HepG2 (cell line): ENCODE results near the gene NOP9. TPM values are rescaled to one million over a fixed set of nuclear protein-coding genes. Genes with fewer than 3 reads are reported as not detected.

ENCODE experiments used
- CEBPG ChIP-seq: IDR thresholded peaks from 2 replicates; pipeline ENCODE4 v1.6.1; 2016
- CREB1 ChIP-seq, 2 experiments: fragments of 450-650 bp in 1 of 2; IDR thresholded peaks; 2 replicates each; pipeline ENCODE4 v1.6.1; 2016 to 2017; ENCODE audit warnings: control low read depth in 1 of 2, mild to moderate bottlenecking in 1 of 2, missing compliant biosample characterization in 1 of 2, missing genetic modification characterization in 1 of 2
- KLF16 ChIP-seq, 2 experiments: sonication (generic) in 1 of 2; formaldehyde crosslinking in 1 of 2; IDR thresholded peaks; 2 replicates each; pipeline versions ENCODE4 v1.6.1 to v1.8.0; 2016 to 2023; ENCODE audit warnings: missing genetic modification reagents in 2 of 2, missing compliant biosample characterization in 1 of 2
- NFRKB ChIP-seq: fragments of 450-650 bp; IDR thresholded peaks from 2 replicates; pipeline ENCODE4 v1.6.1; 2017
- NKX3-1 ChIP-seq: sonication (generic); formaldehyde crosslinking; IDR thresholded peaks from 2 replicates; pipeline ENCODE4 v1.5.0; 2020; ENCODE audit warnings: missing genetic modification reagents
- RAD51 ChIP-seq: fragments of 450-650 bp; IDR thresholded peaks from 2 replicates; pipeline ENCODE4 v1.6.1; 2016; ENCODE audit warnings: borderline replicate concordance
- RBFOX2 ChIP-seq: fragments of 200-400 bp; formaldehyde crosslinking; IDR thresholded peaks from 2 replicates; pipeline ENCODE4 v1.6.1; 2017; ENCODE audit warnings: low read depth, mild to moderate bottlenecking, low read length
- ZBTB39 ChIP-seq: sonication (generic); formaldehyde crosslinking; IDR thresholded peaks from 2 replicates; pipeline ENCODE4 v1.5.0; 2020; ENCODE audit warnings: missing genetic modification reagents
- ZFP36L2 ChIP-seq: sonication (generic); formaldehyde crosslinking; IDR thresholded peaks from 2 replicates; pipeline ENCODE4 v1.4.0; 2020; ENCODE audit warnings: missing genetic modification reagents
- ZNF329 ChIP-seq: sonication (generic); formaldehyde crosslinking; IDR thresholded peaks from 2 replicates; pipeline ENCODE4 v1.9.0; 2021; ENCODE audit warnings: low read depth, mild to moderate bottlenecking, missing genetic modification reagents
- ZNF563 ChIP-seq: sonication (generic); formaldehyde crosslinking; IDR thresholded peaks from 2 replicates; pipeline ENCODE4 v1.8.0; 2022; ENCODE audit warnings: mild to moderate bottlenecking, moderate library complexity, missing genetic modification reagents
- ZNF607 ChIP-seq: sonication (generic); formaldehyde crosslinking; IDR thresholded peaks from 2 replicates; pipeline ENCODE4 v1.5.1; 2020; ENCODE audit warnings: missing genetic modification reagents, mild to moderate bottlenecking, borderline replicate concordance
- ZNF709 ChIP-seq: sonication (generic); formaldehyde crosslinking; IDR thresholded peaks from 2 replicates; pipeline ENCODE4 v1.5.0; 2020; ENCODE audit warnings: mild to moderate bottlenecking, missing genetic modification reagents
- ZNF768 ChIP-seq: sonication (generic); formaldehyde crosslinking; IDR thresholded peaks from 2 replicates; pipeline ENCODE4 v1.4.0; 2020; ENCODE audit warnings: missing genetic modification reagents
- polyA plus RNA-seq, 8 experiments: library from polyadenylated mRNA; depleted of rRNA in 3 of 8; stranded (reverse) in 7 of 8; unstranded in 1 of 8; fragments of >200 nt; fragmentation: Illumina TruSeq in 4 of 8; extraction: Trizol in 4 of 8; gene quantifications; 2 replicates each; pipeline versions ENCODE4 v1.2.1 to v1.2.3, GENCODE V29; 2011 to 2016; ENCODE audit warnings: low read depth in 4 of 8, missing spikeins in 1 of 8, mixed read lengths in 1 of 8; ENCODE audit not compliant: insufficient read depth in 1 of 8
- total RNA-seq, 5 experiments: library from RNA; depleted of rRNA; stranded (reverse); fragments of >200 nt; fragmentation: Illumina TruSeq; extraction: Trizol; gene quantifications; 2 replicates each; pipeline ENCODE4 v1.2.3, GENCODE V29; 2016; ENCODE audit warnings: low read depth in 1 of 5
- TF ChIP-seq, protein P1 (sequence below): sonication (generic); formaldehyde crosslinking; IDR thresholded peaks from 2 replicates; pipeline ENCODE4 v1.5.0; 2020; ENCODE audit warnings: mild to moderate bottlenecking, missing genetic modification reagents
- TF ChIP-seq, protein P2 (sequence below), 2 experiments: sonication (generic) in 1 of 2; formaldehyde crosslinking in 1 of 2; IDR thresholded peaks; 2 replicates each; pipeline versions ENCODE4 v1.5.1 to v1.6.1; 2011 to 2020; ENCODE audit warnings: borderline replicate concordance in 1 of 2, low read depth in 1 of 2, low read length in 1 of 2, mild to moderate bottlenecking in 1 of 2, missing genetic modification reagents in 1 of 2, moderate library complexity in 1 of 2
- TF ChIP-seq, protein P3 (sequence below): sonication (generic); formaldehyde crosslinking; IDR thresholded peaks from 2 replicates; pipeline ENCODE4 v1.5.0; 2020; ENCODE audit warnings: mild to moderate bottlenecking, missing genetic modification reagents, moderate library complexity

NOP9 gene
- total and polyA plus RNA-seq, 2 of the 13 experiments (the other 11 are each of a cell fraction or from before 2014, with no cell fraction given): 24.5 to 61.6 TPM

GRCh38 chr14:24329736-24330135, 30.1 kb downstream of the NOP9 start (continued):
- TF ChIP-seq, protein P1, sequence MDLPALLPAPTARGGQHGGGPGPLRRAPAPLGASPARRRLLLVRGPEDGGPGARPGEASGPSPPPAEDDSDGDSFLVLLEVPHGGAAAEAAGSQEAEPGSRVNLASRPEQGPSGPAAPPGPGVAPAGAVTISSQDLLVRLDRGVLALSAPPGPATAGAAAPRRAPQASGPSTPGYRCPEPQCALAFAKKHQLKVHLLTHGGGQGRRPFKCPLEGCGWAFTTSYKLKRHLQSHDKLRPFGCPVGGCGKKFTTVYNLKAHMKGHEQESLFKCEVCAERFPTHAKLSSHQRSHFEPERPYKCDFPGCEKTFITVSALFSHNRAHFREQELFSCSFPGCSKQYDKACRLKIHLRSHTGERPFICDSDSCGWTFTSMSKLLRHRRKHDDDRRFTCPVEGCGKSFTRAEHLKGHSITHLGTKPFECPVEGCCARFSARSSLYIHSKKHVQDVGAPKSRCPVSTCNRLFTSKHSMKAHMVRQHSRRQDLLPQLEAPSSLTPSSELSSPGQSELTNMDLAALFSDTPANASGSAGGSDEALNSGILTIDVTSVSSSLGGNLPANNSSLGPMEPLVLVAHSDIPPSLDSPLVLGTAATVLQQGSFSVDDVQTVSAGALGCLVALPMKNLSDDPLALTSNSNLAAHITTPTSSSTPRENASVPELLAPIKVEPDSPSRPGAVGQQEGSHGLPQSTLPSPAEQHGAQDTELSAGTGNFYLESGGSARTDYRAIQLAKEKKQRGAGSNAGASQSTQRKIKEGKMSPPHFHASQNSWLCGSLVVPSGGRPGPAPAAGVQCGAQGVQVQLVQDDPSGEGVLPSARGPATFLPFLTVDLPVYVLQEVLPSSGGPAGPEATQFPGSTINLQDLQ: no peak
- no peak for TF ChIP-seq CEBPG (CRISPR knock-in tag)
- TF ChIP-seq, protein P2, sequence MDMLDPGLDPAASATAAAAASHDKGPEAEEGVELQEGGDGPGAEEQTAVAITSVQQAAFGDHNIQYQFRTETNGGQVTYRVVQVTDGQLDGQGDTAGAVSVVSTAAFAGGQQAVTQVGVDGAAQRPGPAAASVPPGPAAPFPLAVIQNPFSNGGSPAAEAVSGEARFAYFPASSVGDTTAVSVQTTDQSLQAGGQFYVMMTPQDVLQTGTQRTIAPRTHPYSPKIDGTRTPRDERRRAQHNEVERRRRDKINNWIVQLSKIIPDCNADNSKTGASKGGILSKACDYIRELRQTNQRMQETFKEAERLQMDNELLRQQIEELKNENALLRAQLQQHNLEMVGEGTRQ (IDR thresholded peaks at IDR 0.05; ENCODE audit: low read depth, low read length): 0 out of 2 replicates have a peak, but pooled peaks have one; percentile 6
- TF ChIP-seq, protein P2 (CRISPR knock-in tag; IDR thresholded peaks at IDR 0.05; ENCODE audit: borderline replicate concordance): no peak
- TF ChIP-seq ZNF607 (CRISPR knock-in tag): no peak
- TF ChIP-seq RAD51: no peak
- 0 out of 2 replicates have a peak, but pooled peaks have one; percentile 15 for TF ChIP-seq ZNF709
- TF ChIP-seq NFRKB: no peak
- no peak for TF ChIP-seq ZNF329
- TF ChIP-seq RBFOX2: no peak
- TF ChIP-seq NKX3-1 (CRISPR knock-in tag): no peak
- TF ChIP-seq, protein P3, sequence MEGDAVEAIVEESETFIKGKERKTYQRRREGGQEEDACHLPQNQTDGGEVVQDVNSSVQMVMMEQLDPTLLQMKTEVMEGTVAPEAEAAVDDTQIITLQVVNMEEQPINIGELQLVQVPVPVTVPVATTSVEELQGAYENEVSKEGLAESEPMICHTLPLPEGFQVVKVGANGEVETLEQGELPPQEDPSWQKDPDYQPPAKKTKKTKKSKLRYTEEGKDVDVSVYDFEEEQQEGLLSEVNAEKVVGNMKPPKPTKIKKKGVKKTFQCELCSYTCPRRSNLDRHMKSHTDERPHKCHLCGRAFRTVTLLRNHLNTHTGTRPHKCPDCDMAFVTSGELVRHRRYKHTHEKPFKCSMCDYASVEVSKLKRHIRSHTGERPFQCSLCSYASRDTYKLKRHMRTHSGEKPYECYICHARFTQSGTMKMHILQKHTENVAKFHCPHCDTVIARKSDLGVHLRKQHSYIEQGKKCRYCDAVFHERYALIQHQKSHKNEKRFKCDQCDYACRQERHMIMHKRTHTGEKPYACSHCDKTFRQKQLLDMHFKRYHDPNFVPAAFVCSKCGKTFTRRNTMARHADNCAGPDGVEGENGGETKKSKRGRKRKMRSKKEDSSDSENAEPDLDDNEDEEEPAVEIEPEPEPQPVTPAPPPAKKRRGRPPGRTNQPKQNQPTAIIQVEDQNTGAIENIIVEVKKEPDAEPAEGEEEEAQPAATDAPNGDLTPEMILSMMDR (CRISPR knock-in tag): no peak; the same call in 1 of the 2 replicates
- no peak for TF ChIP-seq KLF16 (CRISPR knock-in tag; IDR thresholded peaks at IDR 0.05)
- peak; percentile 47 for TF ChIP-seq CREB1 (IDR thresholded peaks at IDR 0.05)
- TF ChIP-seq CREB1 (CRISPR knock-in tag; IDR thresholded peaks at IDR 0.05): no peak
- TF ChIP-seq ZNF768 (CRISPR knock-in tag): 0 out of 2 replicates have a peak, but pooled peaks have one; percentile 27
- peak; percentile 24; the same call in 1 of the 2 replicates for TF ChIP-seq ZNF563 (CRISPR knock-in tag)
- no peak for TF ChIP-seq ZBTB39 (CRISPR knock-in tag)
- no peak for TF ChIP-seq ZFP36L2
